ENCODE data around the gene NRGN.

NRGN gene

GRCh38 chr11:124740277-124740882 is 638 bp downstream of the NRGN start:
- peak in 2 of 51 donors; percentile 14 to 17 for DNase-seq

GRCh38 chr11:124742555-124742954 is 2.8 kb downstream of the NRGN start:
- no peak for DNase-seq

DNA sequence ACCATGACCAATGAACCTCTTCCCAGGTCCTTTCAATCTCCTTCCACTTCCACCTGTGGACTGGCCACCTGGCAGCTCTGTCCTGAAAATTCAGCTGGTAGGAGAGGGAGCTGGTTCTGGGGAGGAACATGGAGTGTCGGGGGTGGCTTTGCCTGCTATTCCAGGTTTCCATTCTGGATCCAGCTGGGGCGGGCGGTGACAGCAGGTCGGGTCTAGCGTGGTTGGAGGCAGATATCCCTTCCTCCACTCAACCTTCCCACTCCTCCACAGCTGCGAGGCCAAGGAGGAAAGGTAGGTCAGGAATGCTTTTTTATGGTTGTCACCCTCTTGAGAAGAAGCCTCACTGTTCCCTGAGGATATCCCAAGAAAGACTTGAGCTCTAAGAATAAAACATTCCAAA is 3.3 kb downstream of the NRGN start:
- no peak for DNase-seq

DNA sequence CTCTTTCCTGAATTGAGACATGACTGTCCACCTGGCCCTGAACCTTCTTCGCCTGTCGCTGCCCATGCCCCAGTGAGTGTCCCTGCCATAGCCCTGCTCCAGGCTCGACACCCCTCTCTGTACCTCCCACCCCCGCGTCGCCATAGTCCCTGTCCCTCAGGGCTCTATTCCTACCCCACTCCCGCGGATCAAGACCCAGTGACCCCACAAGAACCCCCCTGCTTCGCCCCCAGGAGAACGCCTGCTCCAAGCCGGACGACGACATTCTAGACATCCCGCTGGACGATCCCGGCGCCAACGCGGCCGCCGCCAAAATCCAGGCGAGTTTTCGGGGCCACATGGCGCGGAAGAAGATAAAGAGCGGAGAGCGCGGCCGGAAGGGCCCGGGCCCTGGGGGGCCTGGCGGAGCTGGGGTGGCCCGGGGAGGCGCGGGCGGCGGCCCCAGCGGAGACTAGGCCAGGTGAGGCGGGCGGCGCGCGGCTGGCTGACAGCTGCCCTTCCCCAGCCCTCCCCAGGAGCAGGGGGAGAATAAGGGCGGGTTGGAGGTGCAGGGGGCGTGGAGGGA is 5.6 kb downstream of the NRGN start:
- no peak for DNase-seq

GRCh38 chr11:124745835-124746620 is 6.3 kb downstream of the NRGN start:
- DNase-seq, result no peak

GRCh38 chr11:124746621-124747243 is 7.0 kb downstream of the NRGN start:
- DNase-seq, result peak in 3 of 51 donors; percentile 8 to 27 (median 13)

DNA sequence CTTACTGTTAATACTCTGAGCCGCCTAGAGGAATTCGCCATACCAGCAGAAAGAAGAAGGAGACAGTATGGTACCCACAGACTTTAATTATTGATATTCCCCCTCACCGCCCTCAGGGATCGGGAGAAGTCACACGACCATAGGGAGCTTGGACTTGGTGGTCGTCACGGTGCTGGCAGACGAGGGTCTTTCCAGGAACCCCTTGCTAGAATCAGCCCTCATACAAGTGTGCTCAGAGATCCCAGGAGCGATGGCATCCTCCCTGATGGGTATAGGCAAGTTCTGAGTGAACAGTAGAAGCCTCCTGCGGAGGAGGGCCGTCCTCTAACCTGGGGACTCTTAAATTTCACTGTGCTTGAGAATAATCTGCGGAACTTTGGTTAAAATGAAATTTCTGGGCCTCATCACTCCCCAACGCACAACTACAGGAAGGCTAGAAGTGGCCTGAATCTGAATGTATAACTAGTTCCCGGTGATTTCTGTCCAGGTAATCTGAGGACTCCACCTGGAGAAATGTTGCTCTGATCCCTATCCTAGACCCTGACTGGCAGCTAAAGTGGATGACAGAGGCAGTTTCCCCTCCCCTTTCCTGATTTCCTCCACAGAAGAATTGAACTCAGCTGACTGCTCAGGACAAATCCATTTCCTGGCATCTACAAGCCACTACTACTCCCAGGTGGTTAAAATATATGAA is 7.8 kb downstream of the NRGN start:
- no peak for DNase-seq

DNA sequence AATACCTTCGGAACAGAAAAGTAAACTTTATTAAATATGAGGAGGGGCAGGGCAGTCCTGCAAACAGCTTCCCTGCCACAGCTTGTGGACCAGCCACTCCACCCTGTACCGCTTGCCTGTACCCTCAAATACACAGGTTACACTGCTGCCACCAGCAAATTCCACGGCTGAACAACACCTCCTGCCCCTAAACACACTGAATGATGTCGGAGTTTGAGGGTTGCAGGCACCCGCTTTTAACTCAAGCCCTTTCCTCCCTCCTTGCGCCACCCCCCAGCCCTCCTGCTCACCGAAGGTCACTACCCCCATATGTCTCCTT is 8.3 kb downstream of the NRGN start:
- DNase-seq, result no peak

DNA sequence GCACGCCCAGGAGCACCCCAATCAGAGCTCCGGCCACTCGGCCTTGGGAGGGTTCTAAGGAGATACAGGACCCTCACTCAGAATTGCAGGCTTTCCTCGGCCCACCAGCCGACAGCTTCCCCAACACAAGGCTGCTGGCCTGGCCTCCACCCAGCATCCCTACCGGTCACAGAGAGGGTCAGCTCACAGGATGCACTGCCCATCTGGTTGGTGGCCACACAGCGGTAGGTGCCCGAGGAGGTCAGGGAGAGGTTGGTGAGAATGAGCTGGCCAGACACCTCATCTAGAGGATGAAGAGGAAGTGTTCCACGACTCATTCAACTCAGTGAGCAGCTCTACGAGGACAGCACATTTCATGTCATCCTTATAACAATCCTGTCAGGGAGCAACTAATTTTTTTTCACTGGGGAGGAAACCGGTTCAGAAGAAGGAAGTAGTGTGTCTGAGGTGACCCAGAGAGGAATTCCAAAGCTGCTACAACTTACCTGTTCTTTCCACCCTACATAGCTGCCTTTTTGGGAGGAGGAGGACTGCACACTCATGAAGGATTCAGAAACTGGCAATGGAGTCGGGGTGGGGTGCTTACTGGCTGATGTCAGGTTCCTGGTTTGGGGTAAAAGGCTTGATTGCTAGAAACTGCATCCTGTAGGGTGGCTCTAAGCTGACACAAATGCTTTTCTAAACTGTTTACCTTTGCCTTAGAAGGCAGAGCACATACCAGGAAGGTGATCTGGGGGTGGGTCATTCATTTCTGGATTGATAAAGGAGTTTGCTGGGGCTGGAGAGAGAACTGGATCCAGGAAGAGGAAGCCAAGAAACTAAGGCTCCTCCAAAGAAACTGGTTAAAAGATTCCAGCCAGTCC is 9.0 kb downstream of the NRGN start:
- no peak for DNase-seq

DNA sequence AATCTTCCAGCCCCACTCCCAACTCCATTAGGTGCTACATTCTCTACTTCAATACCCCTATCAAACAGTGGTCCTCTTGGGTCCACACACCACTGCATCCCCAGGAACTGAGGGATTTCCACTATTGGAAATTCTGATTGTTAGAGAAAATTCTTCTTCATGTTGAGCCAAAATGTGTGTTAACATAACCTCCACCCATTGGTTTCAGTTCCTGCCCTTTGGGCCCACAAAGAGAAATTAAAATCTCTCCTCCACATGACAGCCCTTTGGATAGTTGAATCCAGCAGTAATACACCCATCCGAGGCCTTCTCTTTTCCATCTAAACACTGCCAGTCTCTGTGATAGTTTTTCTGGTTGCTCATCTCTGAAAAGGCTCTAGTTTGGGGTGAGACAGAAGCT is 10.2 kb downstream of the NRGN start:
- DNase-seq, result no peak

DNA sequence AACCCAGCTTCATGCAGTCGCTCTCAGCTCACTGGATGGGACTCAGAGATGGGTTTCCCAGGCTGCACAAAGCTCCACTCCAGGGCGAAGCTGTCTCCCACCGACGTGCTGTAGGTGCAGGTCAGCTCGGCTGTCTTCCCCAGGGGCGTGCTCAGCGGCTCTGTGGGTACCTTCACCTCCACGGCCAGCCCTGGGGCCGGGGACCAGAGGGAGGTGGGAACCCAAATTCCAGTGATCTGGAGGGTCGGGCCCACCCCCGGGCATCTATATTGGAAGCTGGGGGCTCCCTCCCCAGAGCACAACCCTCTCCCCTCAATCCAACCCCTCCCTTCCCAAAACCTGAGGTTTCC is 11.6 kb downstream of the NRGN start:
- DNase-seq, result no peak

DNA sequence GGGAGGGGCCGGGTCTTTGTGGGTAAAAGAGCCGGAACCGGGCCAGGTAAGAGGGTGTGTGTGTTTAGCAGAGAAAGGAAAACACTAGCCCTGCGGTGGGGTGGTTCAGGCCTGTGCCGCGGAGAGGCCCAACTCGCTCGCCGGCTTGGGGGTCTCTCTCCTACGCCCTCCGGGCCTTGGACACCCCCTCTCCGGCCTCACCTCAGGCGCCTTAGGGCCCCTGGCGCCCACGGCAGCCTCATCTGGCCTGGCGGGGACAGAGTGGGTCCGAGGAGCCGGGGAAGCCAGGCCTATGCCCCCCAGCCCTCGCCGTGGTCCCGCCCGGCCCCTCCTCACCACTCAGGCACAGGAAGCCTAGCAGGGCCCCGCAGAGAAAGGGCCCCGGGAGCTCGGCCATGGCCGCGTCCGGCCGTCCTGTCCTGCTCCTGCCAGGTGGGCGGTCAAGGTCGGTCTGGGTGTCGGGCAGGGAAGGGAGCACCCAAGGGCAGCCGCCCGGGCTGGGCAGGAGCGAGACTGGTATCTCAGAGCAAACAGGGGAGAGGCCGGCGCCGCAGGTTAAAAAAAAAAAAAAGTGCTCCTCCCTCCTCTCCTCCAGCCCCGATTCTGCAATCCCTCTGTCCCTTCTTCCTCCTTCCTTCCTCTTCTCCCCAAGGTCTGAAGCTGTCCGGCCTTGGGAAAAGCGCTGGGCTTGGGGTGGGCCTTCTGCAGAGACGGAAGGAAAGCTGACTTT is 12.2 kb downstream of the NRGN start, which contains the start of gene VSIG2:
Gene VSIG2 (minus strand): TSS at position 515 of the 730 bp plus-strand sequence. CDS start 118 bp downstream, at position 397.
- DNase-seq, result no peak

GRCh38 chr11:124752471-124753102 is 12.8 kb downstream of the NRGN start:
- no peak for DNase-seq

DNA sequence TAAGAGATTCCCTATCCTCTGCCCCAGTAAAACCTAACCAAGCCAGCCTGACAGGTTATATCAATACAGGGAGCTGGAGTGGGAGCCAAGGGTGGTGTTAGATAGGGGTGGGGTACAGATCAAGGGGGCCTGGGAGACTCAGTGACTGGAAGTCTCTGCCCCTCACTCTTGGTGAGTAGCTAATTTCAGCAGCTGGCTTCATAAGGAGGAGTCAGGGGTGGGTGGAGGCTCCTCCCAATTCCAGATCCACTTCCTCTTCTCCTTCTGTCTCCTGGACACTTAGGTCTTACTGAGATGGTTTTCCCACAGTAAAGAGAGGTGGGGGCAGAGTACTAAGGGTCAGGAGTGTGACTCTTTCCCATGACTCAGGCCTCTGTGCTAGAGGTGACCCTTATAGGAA is 13.5 kb downstream of the NRGN start:
- no peak for DNase-seq

- no peak for DNase-seq
Observed at GRCh38 chr11:124753624-124754023, 13.9 kb downstream of the NRGN start.

GRCh38 chr11:124754309-124754708 is 14.6 kb downstream of the NRGN start:
- no peak for DNase-seq

DNA sequence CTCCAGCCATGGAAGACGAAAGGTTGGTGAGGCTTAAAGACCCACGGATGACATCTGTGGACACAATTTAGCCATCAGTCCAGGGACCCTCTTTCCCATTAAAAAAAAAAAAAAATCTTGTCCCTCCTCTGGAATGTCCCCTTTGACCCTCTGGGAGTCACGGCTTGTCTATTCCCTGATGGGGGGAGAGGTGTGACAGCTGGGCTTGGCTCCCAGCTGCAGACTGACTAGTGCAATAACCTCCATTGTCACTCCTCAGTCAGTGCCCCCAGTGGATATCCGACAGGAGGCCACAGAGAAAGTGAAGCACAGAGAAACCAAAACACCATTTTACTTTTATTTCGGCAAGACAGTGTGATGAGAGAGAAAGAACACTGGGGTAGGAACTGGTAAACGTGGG is 15.0 kb downstream of the NRGN start:
- no peak for DNase-seq

DNA sequence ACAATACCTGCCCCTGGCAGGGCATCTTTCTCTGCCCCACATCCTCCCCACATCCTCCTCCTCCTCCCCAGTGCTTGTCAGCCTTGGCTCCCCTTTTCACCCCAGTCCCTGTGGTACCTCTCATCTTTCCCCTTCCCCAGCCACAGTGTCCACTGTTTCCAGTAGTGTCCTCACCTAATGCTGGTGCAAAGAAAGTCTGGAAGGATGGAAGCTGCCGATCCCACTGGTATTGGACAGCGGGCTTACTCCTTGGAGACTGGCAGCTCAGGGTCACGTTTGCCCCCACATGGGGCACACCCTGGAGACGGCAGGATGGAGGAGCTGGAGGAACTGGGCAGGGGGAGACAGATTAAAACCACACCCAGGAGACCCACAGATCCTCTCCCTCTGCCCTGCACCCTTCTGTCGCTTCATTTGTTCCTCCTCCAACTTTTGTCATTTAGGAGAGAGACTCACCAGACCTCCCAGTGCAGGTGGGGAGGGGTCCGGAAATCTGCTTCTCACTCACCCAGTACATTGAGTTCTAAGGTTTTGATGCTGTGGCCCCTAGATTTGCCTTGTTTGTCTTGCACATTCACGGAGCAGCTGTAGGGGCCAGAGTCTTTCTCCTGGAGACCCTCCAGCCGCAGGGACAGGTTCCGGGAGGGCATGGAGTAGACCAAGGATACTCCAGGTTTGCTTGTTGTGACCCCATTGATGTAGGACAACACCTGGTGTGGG is 16.5 kb downstream of the NRGN start:
- DNase-seq, result no peak

- DNase-seq, result no peak
Observed at GRCh38 chr11:124756753-124757227, 17.0 kb downstream of the NRGN start.
